ENCODE measurements around the gene TWF2. TPM values are rescaled to one million over a fixed set of nuclear protein-coding genes. Genes with fewer than 3 reads are reported as not detected.

The TWF2 gene
- 124 and 138 TPM in 2 replicates for total RNA-seq

DNA sequence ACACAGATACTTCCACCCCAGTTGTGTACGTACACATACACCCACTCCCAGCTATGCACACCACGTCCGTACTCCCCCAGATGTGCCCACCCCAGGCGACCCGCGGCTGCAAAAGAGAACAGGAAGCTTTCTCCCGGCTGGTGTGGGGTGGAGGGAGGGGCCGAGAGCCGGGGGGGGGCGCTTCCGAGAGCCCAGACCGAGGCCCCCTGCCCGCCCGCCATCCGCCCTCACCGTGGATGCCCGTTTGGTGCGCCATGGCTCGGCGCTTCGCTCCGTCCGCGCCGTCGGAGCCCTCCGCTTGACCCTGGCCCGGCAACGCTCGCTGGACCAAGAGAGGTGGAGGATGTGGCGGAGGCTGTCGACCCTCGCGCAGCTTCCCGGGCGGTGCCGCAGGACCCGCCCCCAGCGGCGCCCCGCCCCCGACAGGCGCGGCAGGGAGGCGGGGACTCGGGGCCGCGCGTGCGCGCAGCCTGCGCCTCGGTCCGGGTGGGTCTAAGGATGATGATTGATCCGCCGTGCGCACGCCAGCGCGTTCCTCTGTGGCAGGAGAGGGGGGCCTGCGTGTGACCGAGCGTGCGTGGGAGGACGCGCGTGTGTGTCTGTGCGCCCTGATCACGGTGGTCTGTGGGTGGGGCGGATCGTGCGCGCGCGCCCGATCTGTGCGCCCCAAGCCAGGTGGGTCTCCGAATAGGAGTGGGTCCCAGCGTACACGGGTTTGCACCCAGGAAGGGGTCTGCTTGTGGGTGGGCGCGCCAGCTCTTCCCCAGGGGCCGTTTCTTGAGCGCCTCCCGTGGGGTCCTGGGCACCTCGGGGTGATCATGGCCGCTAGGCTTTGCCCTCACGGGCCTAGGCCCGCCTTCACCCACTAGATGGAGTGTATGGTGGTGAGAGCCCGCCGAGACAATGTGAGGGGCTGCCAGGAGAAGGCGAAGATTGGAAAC, at the start of gene TWF2:
Gene TWF2 (minus strand): TSS at position 398 of the 941 bp plus-strand sequence. CDS start 142 bp downstream, at position 256.

GRCh38 chr3:52278510-52279069, 39.6 kb upstream of the TWF2 start, which contains the start of gene WDR82:
TSS of gene WDR82 (minus strand) at chr3:52278649. CDS start at chr3:52278361, 288 bp downstream.

DNA sequence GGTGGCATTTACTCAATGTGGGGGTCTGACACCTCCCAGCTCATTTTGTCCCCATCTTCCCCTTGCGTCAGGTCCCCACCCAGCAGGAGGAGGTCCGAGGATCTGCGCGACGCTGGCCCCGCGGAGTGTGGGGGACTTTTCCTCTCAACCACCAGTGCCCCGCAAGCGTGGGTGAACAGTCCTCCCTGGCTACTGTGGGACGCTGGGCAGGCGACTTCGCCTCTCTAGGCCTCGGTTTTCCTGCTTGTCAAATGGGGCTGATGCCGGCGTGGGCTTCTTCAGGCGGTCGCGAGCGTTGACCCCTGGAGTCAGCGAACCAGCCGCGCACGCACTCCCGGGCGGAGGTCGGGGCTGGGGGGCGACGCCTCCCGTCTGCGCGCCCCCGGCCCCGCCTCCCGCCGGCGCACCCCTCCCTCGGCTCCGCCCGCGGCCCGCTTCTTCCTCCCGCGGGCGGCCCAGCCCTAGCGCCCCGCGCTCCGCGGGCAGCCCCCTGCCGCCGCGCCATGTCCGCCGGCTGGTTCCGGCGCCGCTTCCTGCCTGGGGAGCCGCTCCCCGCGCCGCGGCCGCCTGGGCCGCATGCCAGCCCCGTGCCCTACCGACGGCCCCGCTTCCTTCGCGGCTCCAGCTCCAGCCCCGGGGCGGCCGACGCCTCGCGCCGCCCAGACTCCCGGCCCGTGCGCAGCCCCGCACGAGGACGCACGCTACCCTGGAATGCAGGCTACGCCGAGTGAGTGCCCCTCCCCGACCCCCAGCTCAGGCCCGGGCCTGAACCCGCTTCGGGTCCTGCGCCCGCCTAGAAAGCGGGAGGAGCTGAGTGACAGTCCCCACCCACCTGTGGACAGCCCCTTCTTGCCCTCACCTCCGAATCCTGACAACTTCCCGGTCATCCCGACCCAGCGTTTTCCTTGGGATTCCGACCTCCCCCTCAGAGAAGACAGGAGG, 6.6 kb upstream of the TWF2 start, which contains the start of gene PPM1M:
Gene PPM1M (plus strand): TSS at position 438 of the 942 bp plus-strand sequence. CDS start 66 bp downstream, at position 504.

GRCh38 chr3:52225452-52226228, 13.3 kb downstream of the TWF2 start, which contains the start of gene TLR9:
TSS of gene TLR9 (minus strand) at chr3:52225645. CDS start at chr3:52225529, 116 bp downstream.

GRCh38 chr3:52197842-52198625, 40.9 kb downstream of the TWF2 start, which contains the start of gene ALAS1:
TSS of gene ALAS1 (plus strand) at chr3:52198160. CDS start at chr3:52199242, 1,082 bp downstream.

Other genes with a start within 250 kb of the TWF2 start
- 2,355 and 3,402 TPM in 2 replicates for gene RPL29, start 243.3 kb downstream of the TWF2 start, total RNA-seq
- gene DUSP7, start 182.6 kb downstream of the TWF2 start, total RNA-seq: 7.3 and 10.6 TPM in 2 replicates
- gene POC1A, start 84.7 kb downstream of the TWF2 start, total RNA-seq: 1.2 and 2.2 TPM in 2 replicates
- gene ALAS1, start 41.0 kb downstream of the TWF2 start, total RNA-seq: 24.8 and 26.4 TPM in 2 replicates
- under 0.01 TPM in 1 of 2 replicates, not detected in the other for gene TLR9, start 13.5 kb downstream of the TWF2 start, total RNA-seq
- 16.3 and 24.9 TPM in 2 replicates for gene PPM1M, start 6.6 kb upstream of the TWF2 start, total RNA-seq
- gene WDR82, start 39.5 kb upstream of the TWF2 start, total RNA-seq: 53.6 and 58.0 TPM in 2 replicates
- gene GLYCTK, start 48.7 kb upstream of the TWF2 start, total RNA-seq: 5.6 and 11.1 TPM in 2 replicates
- 1.2 and 5.0 TPM in 2 replicates for gene DNAH1, start 77.2 kb upstream of the TWF2 start, total RNA-seq
- gene BAP1, start 170.8 kb upstream of the TWF2 start, total RNA-seq: 44.8 and 57.6 TPM in 2 replicates
- gene PHF7, start 171.5 kb upstream of the TWF2 start, total RNA-seq: 1.5 and 5.3 TPM in 2 replicates
- gene SEMA3G, start 205.9 kb upstream of the TWF2 start, total RNA-seq: 1.0 TPM in 1 of 2 replicates, not detected in the other
- 1.2 and 30.3 TPM in 2 replicates for gene TNNC1, start 214.9 kb upstream of the TWF2 start, total RNA-seq
- gene NISCH, start 216.4 kb upstream of the TWF2 start, total RNA-seq: 43.8 and 45.9 TPM in 2 replicates